GM19468 (cell line): Measurements from ENCODE around the gene CEP72.
"Not testable (repeated sequence)": the region's sequence is repeated elsewhere in the genome, so short reads cannot be mapped to it uniquely, and the experiment has no call there.

Experiments used
- ATAC-seq: cut with Tn5 transposase; IDR thresholded peaks from one replicate; pipeline ENCODE4 v1.9.1; 2021; ENCODE audit warnings: mild to moderate bottlenecking, moderate library complexity, moderate number of reproducible peaks; ENCODE audit not compliant: unreplicated experiment; ENCODE audit errors: extremely low read depth

CEP72 gene, protein sequence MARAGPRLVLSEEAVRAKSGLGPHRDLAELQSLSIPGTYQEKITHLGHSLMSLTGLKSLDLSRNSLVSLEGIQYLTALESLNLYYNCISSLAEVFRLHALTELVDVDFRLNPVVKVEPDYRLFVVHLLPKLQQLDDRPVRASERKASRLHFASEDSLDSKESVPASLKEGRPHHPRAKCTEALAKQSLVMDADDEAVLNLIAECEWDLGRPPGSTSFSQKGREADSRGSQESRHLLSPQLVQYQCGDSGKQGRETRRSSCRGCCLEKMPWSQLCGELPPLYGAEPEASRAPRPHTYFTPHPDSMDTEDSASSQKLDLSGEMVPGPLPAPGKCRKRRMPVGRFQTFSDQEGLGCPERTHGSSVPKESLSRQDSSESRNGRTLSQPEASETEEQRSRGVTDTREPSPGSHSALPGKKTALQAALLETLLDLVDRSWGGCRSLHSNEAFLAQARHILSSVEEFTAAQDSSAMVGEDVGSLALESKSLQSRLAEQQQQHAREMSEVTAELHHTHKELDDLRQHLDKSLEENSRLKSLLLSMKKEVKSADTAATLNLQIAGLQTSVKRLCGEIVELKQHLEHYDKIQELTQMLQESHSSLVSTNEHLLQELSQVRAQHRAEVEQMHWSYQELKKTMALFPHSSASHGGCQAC

DNA sequence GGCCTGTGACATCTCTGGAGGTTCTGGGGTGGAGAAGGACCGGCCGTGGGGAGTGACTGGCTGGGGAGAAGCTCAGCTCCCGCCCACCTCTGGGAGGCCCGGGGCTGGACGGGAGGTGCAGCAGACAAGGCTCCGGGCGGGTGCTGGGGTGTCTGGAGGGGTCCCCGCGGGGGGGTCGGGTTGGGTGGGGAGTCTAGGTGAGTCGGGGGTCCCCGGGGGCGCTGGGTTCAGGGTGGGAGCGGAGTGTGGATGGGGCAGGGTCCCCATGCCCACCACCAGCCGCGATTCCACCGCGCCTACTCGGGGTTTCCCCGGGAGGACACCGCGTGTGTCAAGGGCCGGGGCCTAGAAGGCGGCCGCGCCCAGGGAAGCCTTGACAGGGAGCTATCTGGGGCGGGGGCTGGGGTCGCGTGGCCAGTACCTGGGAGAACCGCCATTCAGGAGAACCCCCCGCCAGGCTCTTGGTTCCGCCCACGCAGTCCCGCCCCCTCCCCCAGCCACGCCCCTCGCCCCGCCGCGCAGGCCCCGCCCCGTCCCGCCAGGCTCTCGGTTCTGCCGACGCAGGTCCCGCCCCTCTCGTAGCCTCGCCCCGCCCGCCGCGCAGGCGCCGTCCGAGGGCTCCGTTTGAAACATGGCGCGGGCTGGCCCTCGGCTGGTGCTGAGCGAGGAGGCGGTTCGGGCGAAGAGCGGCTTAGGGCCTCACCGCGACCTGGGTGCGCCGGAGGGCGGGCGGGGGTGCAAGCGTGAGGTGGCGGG is at the start of gene CEP72:
TSS of gene CEP72 (plus strand) at position 610 of the 756 bp plus-strand sequence. CDS start at position 632, 22 bp downstream.
- no peak for ATAC-seq

DNA sequence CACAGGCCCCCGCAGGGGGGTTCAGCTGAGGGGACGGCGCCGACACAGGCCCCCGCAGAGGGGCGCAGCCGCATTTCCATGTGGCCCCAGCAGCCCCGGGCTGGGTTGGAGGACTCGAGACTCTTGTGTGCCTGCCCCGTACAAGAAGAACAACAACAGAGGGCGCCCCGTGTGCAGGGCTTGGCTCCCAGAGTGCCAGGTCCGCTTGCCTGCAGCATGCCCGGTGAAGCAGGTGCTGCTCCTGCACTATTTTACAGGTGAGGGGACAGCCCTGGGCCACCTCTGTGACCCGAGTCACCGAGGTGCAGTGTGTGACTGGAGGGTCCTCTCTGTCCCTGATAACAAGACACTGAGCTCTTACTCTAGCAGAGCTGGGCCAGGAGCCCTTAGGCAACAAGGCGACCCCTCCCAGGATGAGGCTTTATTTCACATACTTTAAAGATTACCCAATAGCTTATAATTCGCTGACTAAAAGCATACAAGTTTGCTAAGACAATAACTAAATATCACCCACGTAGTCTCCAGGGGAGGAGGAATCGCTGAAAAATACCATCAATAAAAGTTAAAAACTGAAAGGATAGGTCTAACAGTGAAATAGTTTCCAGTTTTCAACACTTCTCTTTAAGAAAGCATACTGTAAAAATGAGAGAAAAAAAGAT is 46.2 kb upstream of the CEP72 start:
- no peak for ATAC-seq

DNA sequence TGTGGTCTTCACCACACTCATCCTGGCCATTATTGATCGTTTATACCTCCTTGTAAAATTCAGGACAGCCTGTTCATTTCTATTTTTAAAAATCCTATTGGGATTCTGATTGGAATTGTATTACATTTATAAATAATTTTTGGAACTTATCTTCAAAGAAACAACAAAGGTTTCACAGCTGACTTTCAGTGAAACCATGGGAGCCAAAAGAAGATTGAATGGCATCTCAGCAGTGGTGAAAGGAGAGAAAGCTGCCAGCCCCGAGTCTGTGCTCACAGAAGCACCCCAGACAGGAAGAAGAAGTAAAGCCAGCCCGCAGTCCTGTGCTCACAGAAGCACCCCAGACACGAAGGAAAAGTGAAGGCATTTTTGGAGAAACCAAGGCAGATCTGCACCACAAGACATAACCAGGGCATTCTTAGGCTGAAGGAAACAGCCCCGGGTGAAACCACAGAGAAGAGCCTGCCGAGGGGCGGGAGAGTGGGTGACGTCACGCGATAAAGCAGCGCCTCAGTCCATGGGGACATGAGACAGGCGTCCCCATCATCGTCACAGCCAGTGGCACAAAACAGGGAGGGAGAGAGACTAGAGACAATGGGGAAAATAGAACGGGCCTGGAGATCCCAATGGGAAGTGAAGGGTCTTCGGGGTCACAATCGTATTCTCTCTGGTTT is 45.4 kb upstream of the CEP72 start:
- ATAC-seq = no peak

DNA sequence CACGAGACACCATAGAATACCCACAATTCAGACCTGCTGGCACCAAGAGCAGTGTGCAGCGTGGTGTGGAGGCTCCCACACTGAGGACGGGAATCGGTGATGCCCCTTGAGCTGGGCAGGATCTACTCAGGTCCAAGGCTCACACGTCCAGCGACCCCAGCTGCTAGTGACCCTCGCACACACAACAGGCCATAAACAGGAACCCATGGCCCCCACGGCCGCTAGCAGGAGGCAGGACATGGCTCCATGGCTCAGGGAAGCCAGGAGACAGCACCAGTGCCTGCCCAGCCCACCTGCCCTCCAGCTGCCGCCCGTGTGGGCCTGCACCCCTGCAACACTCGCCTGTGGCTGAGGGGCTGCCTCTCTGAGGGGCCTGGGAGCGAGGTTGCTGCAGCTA is 44.5 kb upstream of the CEP72 start:
- ATAC-seq = no peak

DNA sequence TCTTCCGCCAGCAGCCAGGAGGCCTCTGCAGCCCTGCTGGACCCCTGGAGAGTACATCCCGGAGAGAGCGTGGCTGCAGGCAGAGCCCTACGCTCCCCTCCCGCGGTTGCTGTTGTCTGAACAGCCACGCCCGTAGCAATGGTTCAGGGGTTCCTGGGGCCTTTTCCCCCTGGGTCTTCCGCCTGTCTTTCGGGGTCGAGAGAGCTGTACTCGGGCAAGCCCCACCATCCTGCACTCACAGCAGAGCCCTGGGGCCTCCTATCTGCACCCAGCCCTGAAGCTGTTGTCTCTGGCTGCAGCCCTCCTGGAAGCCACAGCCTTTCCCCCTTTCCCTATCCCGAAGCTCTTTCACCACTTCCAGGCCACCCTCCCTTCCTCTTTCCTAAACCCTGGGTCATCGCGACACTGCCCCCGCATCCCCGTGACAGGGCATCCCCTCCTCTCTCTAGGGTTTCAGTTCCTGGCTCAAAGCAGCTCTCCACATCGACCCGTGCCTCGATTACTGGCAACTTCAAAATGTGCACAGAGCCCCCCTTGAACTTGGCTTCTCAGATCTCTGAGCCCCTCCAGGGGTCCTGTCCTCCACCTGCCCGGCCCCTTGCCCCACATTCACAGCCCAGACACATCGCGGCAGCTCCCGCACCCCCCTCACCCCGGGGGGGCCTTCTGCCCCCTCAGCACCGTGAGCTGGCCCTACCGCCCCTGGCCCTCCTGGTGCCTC is 43.9 kb upstream of the CEP72 start:
- ATAC-seq = no peak

DNA sequence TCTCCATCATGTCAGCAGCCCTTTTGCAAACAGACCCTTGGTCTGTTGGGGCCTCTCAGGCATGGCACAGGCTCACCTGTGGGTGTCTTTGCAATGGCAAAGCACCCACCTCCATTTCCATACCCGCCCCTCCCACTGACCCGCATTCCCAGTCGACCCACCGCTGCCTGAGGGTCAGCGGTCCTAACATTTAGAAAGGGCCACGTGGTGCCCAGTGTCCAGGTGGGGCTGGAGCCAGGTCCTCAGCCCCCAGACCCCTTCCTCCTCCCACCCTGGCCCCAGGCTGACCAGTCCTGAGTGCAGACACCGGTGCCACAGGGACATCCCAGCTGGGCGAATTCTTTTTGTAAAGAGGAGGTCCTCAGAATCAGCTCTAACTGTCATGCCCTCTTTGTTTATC is 43.3 kb upstream of the CEP72 start:
- no peak for ATAC-seq

DNA sequence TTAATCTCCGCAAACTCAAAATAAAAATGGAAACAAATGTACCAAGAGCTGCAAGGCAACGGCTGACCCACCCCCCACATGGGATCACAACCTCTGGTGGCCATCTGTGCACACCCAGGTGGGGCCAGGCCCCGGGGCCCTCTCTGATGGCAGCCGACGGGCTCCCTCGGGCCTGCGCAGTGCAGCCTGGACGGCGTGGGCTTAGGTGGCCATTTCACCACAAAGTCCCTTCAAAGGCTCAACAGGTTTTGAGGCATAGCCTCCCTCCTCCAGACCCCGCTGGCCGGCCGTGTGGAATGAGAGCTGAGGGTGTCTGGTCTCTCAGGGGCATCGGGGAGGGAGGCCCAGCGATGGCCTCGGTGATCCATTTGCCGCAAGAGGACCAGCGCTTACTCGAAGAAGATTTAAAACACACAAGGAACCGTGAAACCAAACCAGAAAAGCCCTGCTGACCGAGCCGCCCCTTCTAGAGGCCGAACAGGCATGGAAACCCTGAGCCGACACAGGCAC is 42.7 kb upstream of the CEP72 start:
- no peak for ATAC-seq

DNA sequence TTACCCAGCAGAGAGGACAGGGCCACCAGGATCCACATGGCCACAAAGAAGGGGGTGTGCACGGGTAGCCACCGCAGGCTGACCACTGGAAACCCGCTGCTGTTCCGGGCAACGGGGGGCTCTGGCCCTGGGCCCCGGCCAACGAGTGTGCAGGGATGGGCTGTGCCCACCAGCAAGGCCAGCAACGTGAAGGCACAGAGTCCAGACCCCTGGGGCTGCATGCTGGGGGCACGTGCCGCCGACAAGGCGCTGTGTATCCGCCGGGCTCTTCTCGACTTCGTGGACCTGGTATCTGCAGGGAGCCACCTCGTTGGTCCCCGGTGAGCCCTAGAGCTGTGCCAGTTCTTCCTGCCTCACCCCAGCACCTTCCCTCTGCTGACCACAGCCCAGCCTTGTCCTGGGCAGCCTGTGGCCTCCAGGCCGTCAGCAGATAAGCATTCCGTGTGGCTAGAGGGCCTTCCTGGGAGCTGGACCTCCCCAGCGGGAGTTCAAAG is 42.2 kb upstream of the CEP72 start:
- no peak for ATAC-seq

DNA sequence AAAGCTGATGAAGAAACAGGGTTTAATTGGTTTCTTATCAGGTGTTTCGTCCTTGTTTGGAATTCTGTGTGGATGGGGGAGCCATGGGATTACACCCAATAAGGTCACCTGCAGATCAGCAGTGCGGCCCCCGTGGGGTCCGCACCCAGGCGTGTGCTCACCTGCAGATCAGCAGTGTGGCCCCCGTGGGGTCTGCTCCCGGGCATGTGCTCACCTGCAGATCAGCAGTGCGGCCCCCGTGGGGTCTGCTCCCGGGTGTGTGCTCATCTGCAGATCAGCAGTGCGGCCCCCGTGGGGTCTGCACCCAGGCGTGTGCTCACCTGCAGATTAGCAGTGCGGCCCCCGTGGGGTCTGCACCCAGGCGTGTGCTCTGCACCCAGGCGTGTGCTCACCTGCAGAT is 41.7 kb upstream of the CEP72 start:
- no peak for ATAC-seq

DNA sequence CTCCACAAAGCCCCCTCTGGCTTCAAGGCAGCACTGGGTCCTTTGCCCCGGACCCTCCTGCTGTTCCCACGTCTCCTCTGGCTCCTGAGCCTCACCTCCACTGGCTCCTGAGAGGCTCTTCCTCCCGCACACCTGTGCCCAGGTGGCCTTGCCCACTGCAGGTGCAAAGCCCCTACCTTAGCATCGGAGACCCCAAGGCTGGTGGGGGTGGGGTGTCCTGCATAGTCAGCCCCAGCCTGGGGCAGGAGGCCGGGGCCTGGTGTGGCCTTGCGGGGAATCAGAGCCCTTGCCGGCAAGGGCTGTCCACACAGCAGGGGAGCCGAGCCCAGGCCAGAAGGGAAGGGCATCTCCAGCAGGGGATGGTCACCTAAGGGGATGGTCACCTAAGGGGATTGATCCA is 41.3 kb upstream of the CEP72 start:
- ATAC-seq = no peak

DNA sequence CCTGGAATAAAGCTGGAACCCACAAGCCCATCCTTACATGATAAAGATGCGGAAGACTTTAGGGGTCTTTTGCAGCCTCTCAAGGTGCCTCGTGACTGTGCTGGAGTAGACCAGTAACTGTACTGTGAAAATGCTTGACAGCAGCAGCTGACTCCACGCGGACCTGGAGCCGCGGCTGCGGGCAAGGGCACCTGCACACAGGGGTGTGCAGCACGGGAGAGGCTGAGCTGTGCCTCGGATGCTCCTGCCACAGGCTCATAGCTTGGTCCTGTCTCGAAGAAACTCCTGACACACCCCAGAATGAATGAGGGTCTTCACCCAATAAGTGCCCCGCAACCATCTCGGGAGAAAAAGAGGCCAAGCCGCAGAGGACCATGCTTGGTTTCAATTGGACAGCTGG is 40.3 kb upstream of the CEP72 start:
- ATAC-seq = no peak

DNA sequence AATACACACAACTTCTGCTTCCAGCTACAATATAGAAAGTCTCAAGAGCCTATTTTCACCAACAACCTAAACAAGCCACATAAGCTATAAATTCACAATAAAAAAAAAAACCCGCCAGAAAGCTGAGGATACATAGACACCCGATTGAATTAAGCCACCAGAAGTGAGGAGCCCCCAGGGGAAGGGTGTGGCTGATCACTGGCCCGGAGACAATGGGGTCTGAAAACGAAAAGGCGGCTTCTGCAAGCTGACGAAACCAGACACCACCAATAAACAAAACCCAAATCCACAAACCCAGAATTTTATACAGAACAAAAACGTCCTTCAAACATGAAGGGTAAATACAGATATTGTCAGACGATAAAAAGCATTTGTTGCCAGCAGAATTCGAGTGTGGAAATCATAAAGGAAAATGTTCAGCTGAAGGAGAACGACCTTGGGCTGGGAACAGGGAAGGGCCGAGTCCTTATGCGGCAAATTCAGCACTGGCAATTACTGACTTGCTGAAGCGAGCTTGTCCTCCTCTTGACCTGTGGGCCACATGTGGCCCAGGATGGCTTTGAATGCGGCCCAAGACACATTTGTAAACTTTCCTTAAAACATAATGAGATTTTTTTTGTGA is 39.6 kb upstream of the CEP72 start:
- ATAC-seq = no peak

DNA sequence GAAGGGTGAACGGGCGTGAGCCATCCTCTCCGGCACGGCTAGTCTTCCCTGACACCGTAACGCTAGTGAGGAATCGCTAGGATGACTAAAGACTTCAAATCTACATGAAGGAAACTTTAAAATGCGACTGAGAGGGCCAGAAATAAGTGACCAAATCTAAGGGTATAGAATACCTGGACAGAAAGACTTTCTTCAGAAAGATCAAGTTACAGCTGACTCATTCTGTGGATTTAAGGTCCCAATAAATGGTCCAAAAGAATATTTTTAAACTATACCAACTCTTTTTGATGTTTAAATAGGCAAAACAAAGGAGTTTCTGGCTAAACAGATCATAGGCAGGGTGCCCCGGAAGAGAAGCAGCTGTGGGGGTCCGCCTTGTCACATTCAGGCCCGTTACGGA is 38.9 kb upstream of the CEP72 start:
- no peak for ATAC-seq

DNA sequence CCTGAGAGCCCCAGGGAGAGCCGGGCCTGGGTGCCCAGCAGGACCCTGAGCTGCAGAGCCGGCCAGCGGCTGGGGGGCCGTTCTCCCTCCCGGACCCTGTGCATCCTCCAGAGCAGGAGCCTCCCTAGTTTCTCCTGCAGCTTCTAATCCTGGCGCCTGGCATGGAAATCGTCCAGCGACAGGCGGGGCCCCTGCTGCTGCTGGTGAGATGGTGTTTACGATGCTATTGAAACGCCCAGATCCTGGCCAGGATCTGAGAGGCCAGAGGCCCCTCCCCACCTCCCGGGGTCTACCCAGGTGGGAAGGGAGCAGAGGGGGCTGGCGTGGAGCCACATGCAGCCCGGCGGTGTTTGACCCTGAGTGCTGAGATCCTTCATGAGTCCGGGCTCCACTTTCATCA is 38.2 kb upstream of the CEP72 start:
- no peak for ATAC-seq

DNA sequence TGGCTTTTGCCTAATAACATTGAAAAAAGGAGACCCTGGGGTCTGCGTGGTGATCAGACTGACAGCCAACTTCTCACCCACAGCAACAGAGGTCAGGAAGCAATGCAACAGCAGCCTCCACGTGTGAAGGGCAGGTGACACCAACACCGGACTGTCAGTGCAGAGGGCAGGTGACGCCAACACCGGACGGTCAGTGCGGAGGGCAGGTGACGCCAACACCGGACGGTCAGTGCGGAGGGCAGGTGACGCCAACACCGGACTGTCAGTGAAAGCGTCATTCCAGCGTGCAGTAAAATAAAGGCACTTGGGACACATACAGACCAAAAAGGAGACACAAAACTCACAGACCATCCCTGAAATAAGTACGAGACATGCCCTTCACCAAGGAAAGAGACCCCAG is 37.2 kb upstream of the CEP72 start:
- ATAC-seq = no peak

DNA sequence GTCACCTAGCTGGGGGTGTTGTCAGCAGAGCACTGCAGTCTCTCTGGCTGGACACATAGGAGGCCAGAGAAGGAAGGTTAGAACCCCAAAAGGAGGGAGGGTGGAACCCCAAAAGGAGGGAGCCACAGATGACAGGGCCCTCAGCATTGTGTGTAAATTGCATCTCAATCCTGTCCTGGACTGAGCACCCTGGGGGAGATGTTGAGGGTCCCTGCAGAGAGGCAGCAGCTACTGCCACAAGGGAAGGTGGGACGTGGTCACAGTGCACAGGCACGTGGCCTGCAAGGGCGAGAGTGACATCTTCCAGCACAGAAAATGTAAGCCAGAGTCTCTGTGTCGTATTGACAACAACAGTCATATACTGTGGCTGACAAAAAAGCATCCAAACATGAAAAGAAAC is 36.5 kb upstream of the CEP72 start:
- no peak for ATAC-seq

DNA sequence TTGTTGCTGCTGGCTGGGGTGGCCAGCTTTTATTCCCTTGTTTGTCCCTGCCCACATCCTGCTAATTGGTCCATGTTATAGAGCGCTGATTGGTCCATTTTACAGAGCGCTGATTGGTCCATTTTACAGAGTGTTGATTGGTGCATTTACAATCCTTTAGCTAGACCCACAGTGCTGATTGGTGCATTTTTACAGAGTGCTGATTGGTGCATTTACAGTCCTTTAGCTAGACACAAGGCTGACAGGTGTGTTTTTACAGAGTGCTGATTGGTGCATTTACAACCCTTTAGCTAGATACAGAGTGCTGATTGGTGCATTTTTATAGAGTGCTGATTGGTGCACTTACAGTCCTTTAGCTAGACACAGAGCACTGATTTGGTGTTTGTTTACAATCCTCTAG is 34.9 kb upstream of the CEP72 start:
- ATAC-seq = not testable (repeated sequence)

DNA sequence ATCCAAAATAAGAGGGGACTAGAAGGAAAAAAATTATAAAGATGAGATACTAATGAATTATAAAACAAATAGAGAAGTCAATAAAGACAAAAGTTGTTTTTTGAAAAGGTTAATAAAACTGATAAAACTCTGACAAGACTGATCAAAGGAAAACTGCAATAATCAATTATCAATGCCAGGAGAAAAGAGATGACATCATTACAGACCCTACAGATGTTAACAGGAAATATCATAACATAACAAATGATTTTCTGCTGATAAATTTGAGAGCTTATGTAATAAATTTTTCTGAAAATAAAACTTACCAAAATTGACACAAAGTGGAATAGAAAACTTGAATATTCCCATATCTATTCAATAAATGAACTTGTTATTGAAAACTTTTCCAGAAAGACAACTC is 34.3 kb upstream of the CEP72 start:
- no peak for ATAC-seq

DNA sequence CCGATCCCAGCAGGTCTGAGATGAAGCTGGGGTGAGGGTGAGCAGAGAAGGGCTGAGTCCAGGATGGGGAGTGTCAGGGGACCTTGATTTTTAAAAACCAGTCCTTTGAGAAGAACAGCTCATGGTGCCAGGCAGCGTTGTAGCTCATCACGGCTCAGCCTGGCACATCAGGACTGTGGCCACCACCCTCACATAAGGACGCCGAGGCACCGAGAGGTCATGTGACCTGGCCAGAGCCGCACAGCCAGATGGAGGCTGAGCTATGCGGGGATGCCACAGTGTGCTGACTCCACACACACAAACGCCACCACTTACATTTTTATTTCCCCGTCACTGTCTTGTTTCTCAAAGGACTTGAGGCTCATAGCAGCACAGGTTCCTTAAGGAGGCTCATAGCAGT is 32.9 kb upstream of the CEP72 start:
- ATAC-seq = no peak
